ENCODE measurements around the gene RITA1. TPM values are rescaled to one million over a fixed set of nuclear protein-coding genes. Genes with fewer than 3 reads are reported as not detected.

Gene RITA1
- polyA plus RNA-seq, 2 donors, result 6.8 to 14.6 TPM

GRCh38 chr12:113232840-113233585, 47.5 kb downstream of the RITA1 start:
- Histone ChIP-seq H3K4me3 (ENCODE audit: low read depth in 1 of 2, low read length in 2 of 2) (no peak overlapping the region), H3K9me3 (ENCODE audit: control insufficient read depth in 2 of 2, insufficient read depth in 1 of 2, low read depth in 1 of 2, low read length in 1 of 2) (no peaks in the 10 kb centered on the region), H3K27ac (ENCODE audit: low read depth in 2 of 2, low read length in 1 of 2) (peak overlapping the region in 1 of 2 donors; percentile 38), H3K27me3 (ENCODE audit: control insufficient read depth in 1 of 2, insufficient read depth in 2 of 2, low read length in 2 of 2) (no peaks in the 10 kb centered on the region), H3K4me1 (ENCODE audit: control insufficient read depth in 2 of 2, insufficient read depth in 2 of 2, low read length in 1 of 2) (peaks cover 0 to 8% of the 10 kb centered on the region in 2 donors), H3K36me3 (ENCODE audit: control insufficient read depth in 2 of 2, insufficient read depth in 2 of 2, low read length in 1 of 2) (peaks cover 6 to 32% of the 10 kb centered on the region in 2 donors)
- WGBS, 2 donors, result 75 to 76% methylated on average over 25 of the region's 25 CpGs

- no peak overlapping the region for H3K4me3 ChIP-seq (ENCODE audit: low read depth in 1 of 2, low read length in 2 of 2)
- no peaks in the 10 kb centered on the region for H3K27me3 ChIP-seq (ENCODE audit: control insufficient read depth in 1 of 2, insufficient read depth in 2 of 2, low read length in 2 of 2)
- H3K9me3 ChIP-seq (ENCODE audit: control insufficient read depth in 2 of 2, insufficient read depth in 1 of 2, low read depth in 1 of 2, low read length in 1 of 2), result no peaks in the 10 kb centered on the region
- H3K36me3 ChIP-seq (ENCODE audit: control insufficient read depth in 2 of 2, insufficient read depth in 2 of 2, low read length in 1 of 2), result peaks cover 6 to 32% of the 10 kb centered on the region in 2 donors
- WGBS, 2 donors, result 92 to 94% methylated on average over 4 of the region's 4 CpGs
- peaks cover 0 to 11% of the 10 kb centered on the region in 2 donors for H3K4me1 ChIP-seq (ENCODE audit: control insufficient read depth in 2 of 2, insufficient read depth in 2 of 2, low read length in 1 of 2)
- no peak overlapping the region for H3K27ac ChIP-seq (ENCODE audit: low read depth in 2 of 2, low read length in 1 of 2)
Observed at GRCh38 chr12:113233967-113234366, 48.4 kb downstream of the RITA1 start.

GRCh38 chr12:113234483-113234882, 49.0 kb downstream of the RITA1 start:
- Histone ChIP-seq H3K4me1 (ENCODE audit: control insufficient read depth in 2 of 2, insufficient read depth in 2 of 2, low read length in 1 of 2) (peaks cover 0 to 11% of the 10 kb centered on the region in 2 donors), H3K36me3 (ENCODE audit: control insufficient read depth in 2 of 2, insufficient read depth in 2 of 2, low read length in 1 of 2) (peaks cover 6 to 32% of the 10 kb centered on the region in 2 donors)

GRCh38 chr12:113235976-113236375, 50.5 kb downstream of the RITA1 start:
- Histone ChIP-seq H3K36me3 (ENCODE audit: control insufficient read depth in 2 of 2, insufficient read depth in 2 of 2, low read length in 1 of 2) (peaks cover 6 to 27% of the 10 kb centered on the region in 2 donors), H3K27me3 (ENCODE audit: control insufficient read depth in 1 of 2, insufficient read depth in 2 of 2, low read length in 2 of 2) (no peaks in the 10 kb centered on the region), H3K4me1 (ENCODE audit: control insufficient read depth in 2 of 2, insufficient read depth in 2 of 2, low read length in 1 of 2) (peaks cover 5 to 8% of the 10 kb centered on the region in 2 donors), H3K4me3 (ENCODE audit: low read depth in 1 of 2, low read length in 2 of 2) (no peak overlapping the region), H3K27ac (ENCODE audit: low read depth in 2 of 2, low read length in 1 of 2) (peak overlapping the region; percentile 30 to 85), H3K9me3 (ENCODE audit: control insufficient read depth in 2 of 2, insufficient read depth in 1 of 2, low read depth in 1 of 2, low read length in 1 of 2) (no peaks in the 10 kb centered on the region)
- WGBS, 2 donors, result 88 to 93% methylated on average over 6 of the region's 6 CpGs

More at GRCh38 chr12:113234483-113234882, 49.0 kb downstream of the RITA1 start:
- H3K4me3 ChIP-seq (ENCODE audit: low read depth in 1 of 2, low read length in 2 of 2), result no peak overlapping the region
- H3K9me3 ChIP-seq (ENCODE audit: control insufficient read depth in 2 of 2, insufficient read depth in 1 of 2, low read depth in 1 of 2, low read length in 1 of 2), result no peaks in the 10 kb centered on the region
- H3K27ac ChIP-seq (ENCODE audit: low read depth in 2 of 2, low read length in 1 of 2), result no peak overlapping the region
- H3K27me3 ChIP-seq (ENCODE audit: control insufficient read depth in 1 of 2, insufficient read depth in 2 of 2, low read length in 2 of 2), result no peaks in the 10 kb centered on the region
- WGBS, 2 donors, result 79 to 90% methylated on average over 4 of the region's 4 CpGs

- H3K9me3 ChIP-seq (ENCODE audit: control insufficient read depth in 2 of 2, insufficient read depth in 1 of 2, low read depth in 1 of 2, low read length in 1 of 2), result no peaks in the 10 kb centered on the region
- H3K36me3 ChIP-seq (ENCODE audit: control insufficient read depth in 2 of 2, insufficient read depth in 2 of 2, low read length in 1 of 2), result peaks cover 6 to 24% of the 10 kb centered on the region in 2 donors
- peak overlapping the region; percentile 30 to 85 for H3K27ac ChIP-seq (ENCODE audit: low read depth in 2 of 2, low read length in 1 of 2)
- H3K27me3 ChIP-seq (ENCODE audit: control insufficient read depth in 1 of 2, insufficient read depth in 2 of 2, low read length in 2 of 2), result no peaks in the 10 kb centered on the region
- H3K4me3 ChIP-seq (ENCODE audit: low read depth in 1 of 2, low read length in 2 of 2), result no peak overlapping the region
- H3K4me1 ChIP-seq (ENCODE audit: control insufficient read depth in 2 of 2, insufficient read depth in 2 of 2, low read length in 1 of 2), result peaks cover 7 to 12% of the 10 kb centered on the region in 2 donors
- 72 to 77% methylated on average over 5 of the region's 5 CpGs for WGBS, 2 donors
Observed at GRCh38 chr12:113236539-113237399, 51.2 kb downstream of the RITA1 start.

- Histone ChIP-seq H3K27ac (ENCODE audit: low read depth in 2 of 2, low read length in 1 of 2) (peak overlapping the region; percentile 3 to 85), H3K4me1 (ENCODE audit: control insufficient read depth in 2 of 2, insufficient read depth in 2 of 2, low read length in 1 of 2) (peaks cover 11 to 19% of the 10 kb centered on the region in 2 donors), H3K36me3 (ENCODE audit: control insufficient read depth in 2 of 2, insufficient read depth in 2 of 2, low read length in 1 of 2) (peaks cover 0 to 14% of the 10 kb centered on the region in 2 donors), H3K27me3 (ENCODE audit: control insufficient read depth in 1 of 2, insufficient read depth in 2 of 2, low read length in 2 of 2) (no peaks in the 10 kb centered on the region), H3K9me3 (ENCODE audit: control insufficient read depth in 2 of 2, insufficient read depth in 1 of 2, low read depth in 1 of 2, low read length in 1 of 2) (no peaks in the 10 kb centered on the region), H3K4me3 (ENCODE audit: low read depth in 1 of 2, low read length in 2 of 2) (no peak overlapping the region)
- WGBS, 2 donors, result 70 to 73% methylated on average over 4 of the region's 4 CpGs
Observed at GRCh38 chr12:113237748-113238147, 52.2 kb downstream of the RITA1 start.

- Histone ChIP-seq H3K4me3 (ENCODE audit: low read depth in 1 of 2, low read length in 2 of 2) (no peak overlapping the region), H3K27me3 (ENCODE audit: control insufficient read depth in 1 of 2, insufficient read depth in 2 of 2, low read length in 2 of 2) (no peaks in the 10 kb centered on the region), H3K4me1 (ENCODE audit: control insufficient read depth in 2 of 2, insufficient read depth in 2 of 2, low read length in 1 of 2) (peaks cover 11 to 19% of the 10 kb centered on the region in 2 donors), H3K27ac (ENCODE audit: low read depth in 2 of 2, low read length in 1 of 2) (peak overlapping the region; percentile 75 to 96), H3K9me3 (ENCODE audit: control insufficient read depth in 2 of 2, insufficient read depth in 1 of 2, low read depth in 1 of 2, low read length in 1 of 2) (no peaks in the 10 kb centered on the region), H3K36me3 (ENCODE audit: control insufficient read depth in 2 of 2, insufficient read depth in 2 of 2, low read length in 1 of 2) (peaks cover 0 to 9% of the 10 kb centered on the region in 2 donors)
- WGBS, 2 donors, result 68 to 73% methylated on average over 3 of the region's 3 CpGs
Observed at GRCh38 chr12:113238309-113238708, 52.8 kb downstream of the RITA1 start.

- H3K9me3 ChIP-seq (ENCODE audit: control insufficient read depth in 2 of 2, insufficient read depth in 1 of 2, low read depth in 1 of 2, low read length in 1 of 2), result no peaks in the 10 kb centered on the region
- 52 to 61% methylated on average over 3 of the region's 3 CpGs for WGBS, 2 donors
- peak overlapping the region; percentile 95 to 96 for H3K27ac ChIP-seq (ENCODE audit: low read depth in 2 of 2, low read length in 1 of 2)
- peaks cover 0 to 2% of the 10 kb centered on the region in 2 donors for H3K36me3 ChIP-seq (ENCODE audit: control insufficient read depth in 2 of 2, insufficient read depth in 2 of 2, low read length in 1 of 2)
- H3K4me1 ChIP-seq (ENCODE audit: control insufficient read depth in 2 of 2, insufficient read depth in 2 of 2, low read length in 1 of 2), result peaks cover 13 to 24% of the 10 kb centered on the region in 2 donors
- H3K27me3 ChIP-seq (ENCODE audit: control insufficient read depth in 1 of 2, insufficient read depth in 2 of 2, low read length in 2 of 2), result no peaks in the 10 kb centered on the region
- no peak overlapping the region for H3K4me3 ChIP-seq (ENCODE audit: low read depth in 1 of 2, low read length in 2 of 2)
Observed at GRCh38 chr12:113239288-113239771, 53.8 kb downstream of the RITA1 start.

GRCh38 chr12:113239811-113240331, 54.4 kb downstream of the RITA1 start:
- peaks cover 0 to 2% of the 10 kb centered on the region in 2 donors for H3K36me3 ChIP-seq (ENCODE audit: control insufficient read depth in 2 of 2, insufficient read depth in 2 of 2, low read length in 1 of 2)
- no peaks in the 10 kb centered on the region for H3K9me3 ChIP-seq (ENCODE audit: control insufficient read depth in 2 of 2, insufficient read depth in 1 of 2, low read depth in 1 of 2, low read length in 1 of 2)
- WGBS, 2 donors, result 58 to 68% methylated on average over 12 of the region's 12 CpGs
- H3K27me3 ChIP-seq (ENCODE audit: control insufficient read depth in 1 of 2, insufficient read depth in 2 of 2, low read length in 2 of 2), result no peaks in the 10 kb centered on the region
- no peak overlapping the region for H3K4me3 ChIP-seq (ENCODE audit: low read depth in 1 of 2, low read length in 2 of 2)
- H3K27ac ChIP-seq (ENCODE audit: low read depth in 2 of 2, low read length in 1 of 2), result peak overlapping the region; percentile 95 to 96
- H3K4me1 ChIP-seq (ENCODE audit: control insufficient read depth in 2 of 2, insufficient read depth in 2 of 2, low read length in 1 of 2), result peaks cover 18 to 29% of the 10 kb centered on the region in 2 donors

Data from esophagus (tissue), 2 donors.